LoVo (cell line): Measurements from ENCODE around the gene EMX2.
"Not testable (repeated sequence)": the region's sequence is repeated elsewhere in the genome, so short reads cannot be mapped to it uniquely, and the experiment has no call there.

Experiments
- DNase-seq: peaks from one replicate; pipeline ENCODE4 v3.0.0-alpha.2; 2016; ENCODE audit warnings: low spot score

Gene EMX2

GRCh38 chr10:117560942-117561341, 18.4 kb downstream of the EMX2 start:
- no peak for DNase-seq

DNA sequence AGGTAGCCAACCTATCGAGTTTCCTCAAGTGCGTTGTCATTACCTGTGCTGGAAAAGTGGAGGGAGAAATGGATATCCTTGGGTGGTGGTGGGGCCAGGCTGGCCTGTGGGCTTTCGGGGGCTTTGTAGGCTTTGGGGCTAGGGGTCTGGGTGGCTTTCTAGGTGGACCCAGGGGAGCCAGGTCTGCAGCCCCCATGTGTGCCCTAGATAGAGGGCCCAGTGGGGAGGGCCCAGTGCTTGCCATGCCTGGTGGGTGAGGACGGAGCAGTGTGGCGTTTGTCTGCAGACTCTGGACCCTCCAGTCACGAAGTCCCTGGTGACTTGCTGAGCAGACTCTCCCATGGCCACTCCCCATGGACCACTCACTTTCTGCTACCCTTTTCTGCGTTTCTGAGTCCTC, 19.7 kb downstream of the EMX2 start:
- no peak for DNase-seq

- no peak for DNase-seq
Observed at GRCh38 chr10:117562896-117563737, 20.6 kb downstream of the EMX2 start.

DNA sequence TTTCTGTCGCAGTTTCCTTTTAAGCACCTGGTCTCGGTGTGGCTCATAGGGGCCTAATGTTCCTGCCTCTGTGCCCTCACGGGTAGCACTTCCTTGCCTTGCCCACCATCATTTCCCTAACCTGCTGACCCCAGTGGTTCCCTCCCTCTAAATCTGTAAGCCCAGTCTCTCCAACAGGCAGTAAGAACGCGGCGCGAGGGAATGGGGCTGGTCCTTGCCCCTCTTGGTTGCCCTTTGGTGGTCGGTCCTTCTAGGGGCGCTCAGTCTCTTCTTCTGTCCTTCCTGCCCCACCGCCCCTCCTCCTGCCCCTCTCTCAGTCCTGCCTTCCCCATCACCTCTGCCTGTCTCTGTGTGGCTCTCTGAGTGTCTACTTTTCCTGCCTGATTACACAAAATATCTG, 21.2 kb downstream of the EMX2 start:
- DNase-seq = no peak

- DNase-seq = no peak
Observed at GRCh38 chr10:117565068-117565467, 22.5 kb downstream of the EMX2 start.

DNA sequence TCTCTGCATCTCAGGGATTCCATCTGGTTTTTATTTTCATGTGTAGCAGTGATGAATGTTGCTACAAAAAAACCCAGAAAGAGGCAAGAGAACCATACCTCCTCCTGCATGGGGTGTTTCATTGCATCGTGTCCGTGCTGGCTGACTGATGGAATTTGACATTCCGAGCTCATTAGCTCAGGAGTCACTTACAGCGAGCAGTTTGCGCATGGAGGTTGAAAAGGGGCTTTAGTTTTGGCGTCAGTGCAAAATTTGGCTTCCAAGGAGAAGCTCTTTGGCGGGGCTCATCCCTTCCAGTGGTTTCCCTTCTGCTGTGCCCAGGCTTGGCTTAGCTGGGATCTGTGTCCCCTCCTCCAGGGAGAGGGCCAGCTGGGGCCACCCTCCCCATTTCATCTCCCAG, 25.8 kb downstream of the EMX2 start:
- no peak for DNase-seq

DNA sequence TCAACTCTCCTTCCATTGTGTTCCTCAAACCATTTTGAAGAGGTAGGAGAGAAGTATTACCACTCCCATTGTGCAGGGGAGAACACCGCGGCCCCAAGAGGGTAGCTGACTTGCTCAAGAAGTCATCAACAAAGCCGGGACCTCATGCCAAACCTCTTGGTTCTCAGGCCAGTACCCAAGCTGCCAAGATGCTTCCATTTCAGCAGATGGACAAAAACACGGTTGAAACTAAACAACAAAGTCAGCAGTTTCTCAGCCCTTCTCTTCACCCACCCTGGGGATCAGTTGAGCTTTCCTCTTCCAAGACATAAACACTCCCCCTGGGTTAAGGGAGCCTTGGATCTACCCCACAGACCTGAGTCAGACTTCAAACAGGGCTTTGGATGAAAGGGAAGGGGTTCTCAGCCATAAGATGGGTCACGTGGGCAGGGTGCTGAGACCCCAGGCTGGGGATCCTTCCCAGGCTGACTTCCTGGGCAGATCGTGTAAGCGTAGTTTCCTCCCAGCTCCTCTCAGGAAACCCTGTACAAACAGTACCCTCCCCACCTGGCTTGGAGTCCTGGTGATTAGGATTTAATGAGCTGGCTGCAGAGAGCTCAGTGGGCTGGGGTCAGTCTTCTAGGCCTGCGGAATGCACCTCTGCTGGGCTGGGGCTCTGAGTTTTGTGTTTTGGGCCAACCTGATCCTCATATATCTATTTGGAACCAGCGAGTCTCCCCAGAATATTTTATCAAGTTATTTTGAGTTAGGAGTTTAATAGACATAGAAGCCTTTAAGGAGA, 27.3 kb downstream of the EMX2 start:
- no peak for DNase-seq

DNA sequence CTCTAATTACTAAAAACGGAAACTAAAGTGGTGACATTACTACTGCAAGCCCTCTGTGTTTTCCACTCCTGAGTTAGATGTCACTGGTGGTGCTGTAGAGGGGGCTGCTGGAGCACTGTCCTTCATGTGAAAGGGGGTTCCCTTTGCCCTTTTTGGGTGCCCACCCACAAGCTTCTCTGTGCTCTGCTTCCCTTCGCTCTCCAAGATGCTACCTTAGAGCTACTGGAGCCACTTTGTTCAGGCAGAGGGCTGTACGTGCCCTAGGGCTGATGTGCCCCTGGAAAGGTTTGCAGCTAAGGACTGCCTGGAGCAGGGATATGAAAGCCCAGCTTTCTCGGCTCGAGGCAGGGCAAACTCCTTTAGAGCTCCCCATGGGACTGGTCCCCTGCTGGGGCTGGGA, 28.3 kb downstream of the EMX2 start:
- no peak for DNase-seq

DNA sequence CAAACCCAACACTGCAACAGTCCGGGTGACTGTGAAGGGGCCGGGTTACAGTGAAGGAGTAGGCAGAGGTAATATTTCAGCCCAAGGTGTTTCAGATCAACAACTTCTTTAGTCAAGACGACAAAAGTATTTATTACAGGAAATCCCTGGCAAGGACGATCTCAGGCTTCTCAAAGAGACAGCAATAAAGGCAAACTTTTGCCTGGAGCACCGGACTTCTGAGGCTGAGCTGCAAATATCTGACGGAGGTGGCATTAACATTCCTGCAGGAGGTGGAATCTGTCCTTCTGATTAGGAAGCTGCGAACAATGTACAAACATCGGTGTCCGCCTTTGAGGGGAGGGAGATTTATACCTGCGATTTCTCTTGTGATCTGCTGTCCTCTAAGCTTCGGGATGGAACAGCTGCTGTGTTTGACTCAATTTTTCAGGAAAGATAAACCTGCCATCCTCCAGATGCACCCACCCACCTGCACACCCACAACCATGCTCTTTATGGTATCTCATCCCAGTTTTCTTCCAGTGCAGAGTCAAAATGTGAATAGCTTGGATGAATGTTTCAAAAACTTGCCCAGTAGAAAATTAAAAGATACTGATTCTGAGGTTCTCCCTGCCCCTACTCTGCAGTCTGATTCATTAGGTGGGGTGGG, 32.1 kb downstream of the EMX2 start:
- no peak for DNase-seq

- no peak for DNase-seq
Observed at GRCh38 chr10:117578490-117578889, 35.9 kb downstream of the EMX2 start.

- DNase-seq = no peak
Observed at GRCh38 chr10:117578999-117579590, 36.5 kb downstream of the EMX2 start.

DNA sequence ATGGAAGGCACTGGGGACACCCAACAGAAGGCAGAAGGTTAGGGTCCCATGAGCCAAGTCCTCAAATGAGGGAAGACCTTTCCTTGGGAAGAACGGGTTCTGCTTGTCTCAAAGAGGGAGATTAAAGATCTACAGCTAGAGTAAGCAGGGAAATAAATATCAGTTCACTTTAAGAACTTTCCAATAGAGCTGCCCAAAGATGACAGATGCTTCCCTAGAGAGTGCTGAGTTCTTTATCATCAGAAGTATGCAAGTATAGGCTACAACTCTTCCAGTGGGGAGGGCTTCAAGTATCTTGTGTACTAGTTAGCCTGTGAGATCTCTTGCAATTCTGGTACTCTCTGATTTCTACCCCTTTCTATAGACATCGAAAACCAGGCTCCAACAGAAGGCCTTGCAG, 39.4 kb downstream of the EMX2 start:
- DNase-seq = no peak

GRCh38 chr10:117584831-117585230, 42.3 kb downstream of the EMX2 start:
- not testable (repeated sequence) for DNase-seq

DNA sequence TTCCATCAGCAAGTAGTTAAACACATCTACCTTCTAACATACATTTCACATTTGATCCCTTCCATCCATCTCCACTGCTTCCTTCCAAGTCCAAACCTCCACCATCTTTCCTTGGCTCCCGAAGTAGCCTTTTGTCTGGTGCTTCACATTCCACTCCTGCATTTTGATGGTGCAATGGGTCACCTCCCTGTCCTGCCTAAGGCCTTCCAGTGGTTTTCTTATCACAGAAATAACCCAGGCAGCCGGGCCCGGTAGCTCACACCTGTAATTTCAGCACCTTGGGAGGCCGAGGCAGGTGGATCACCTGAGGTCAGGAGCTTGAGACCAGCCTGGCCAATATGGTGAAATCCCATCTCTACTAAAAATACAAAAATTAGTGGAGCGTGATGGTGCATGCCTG, 44.5 kb downstream of the EMX2 start:
- no peak for DNase-seq

DNA sequence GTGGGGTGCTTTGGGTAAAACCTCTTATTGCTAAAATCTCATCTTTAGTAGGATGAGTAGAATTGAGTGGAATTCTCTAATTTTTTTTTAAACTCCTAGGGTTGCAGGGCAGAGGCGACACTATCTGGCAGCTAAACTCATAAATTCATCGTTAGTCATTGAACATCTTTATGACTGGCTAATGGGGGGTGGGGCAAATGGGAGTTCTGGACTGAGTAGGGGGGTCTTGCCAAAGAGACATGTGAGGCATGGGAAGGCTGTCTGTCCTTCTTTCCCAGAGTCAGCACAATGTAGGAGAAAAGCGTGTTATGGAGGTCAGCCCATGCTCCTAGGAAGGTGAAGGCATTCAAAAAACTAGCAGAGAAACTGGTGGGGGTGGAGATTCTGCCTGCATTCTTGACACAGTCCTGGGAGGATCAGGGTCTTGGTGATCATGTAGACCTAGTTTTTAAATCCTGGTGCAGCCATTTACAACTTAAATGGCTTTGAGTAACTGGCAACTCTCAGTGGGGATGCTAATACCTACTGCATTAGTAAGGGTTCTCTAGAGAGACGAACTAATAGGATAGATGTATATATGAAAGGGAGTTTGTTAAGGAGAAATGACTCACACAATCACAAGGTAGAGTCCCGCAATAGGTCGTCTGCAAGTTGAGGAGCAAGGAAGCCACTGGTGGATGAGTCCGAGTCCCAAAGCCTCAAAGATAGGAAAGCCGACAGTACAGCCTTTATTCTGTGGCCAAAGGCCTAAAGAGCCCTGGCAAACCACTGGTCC, 47.7 kb downstream of the EMX2 start:
- DNase-seq = no peak

GRCh38 chr10:117591043-117591442, 48.5 kb downstream of the EMX2 start:
- no peak for DNase-seq

GRCh38 chr10:117594722-117595121, 52.2 kb downstream of the EMX2 start:
- no peak for DNase-seq

DNA sequence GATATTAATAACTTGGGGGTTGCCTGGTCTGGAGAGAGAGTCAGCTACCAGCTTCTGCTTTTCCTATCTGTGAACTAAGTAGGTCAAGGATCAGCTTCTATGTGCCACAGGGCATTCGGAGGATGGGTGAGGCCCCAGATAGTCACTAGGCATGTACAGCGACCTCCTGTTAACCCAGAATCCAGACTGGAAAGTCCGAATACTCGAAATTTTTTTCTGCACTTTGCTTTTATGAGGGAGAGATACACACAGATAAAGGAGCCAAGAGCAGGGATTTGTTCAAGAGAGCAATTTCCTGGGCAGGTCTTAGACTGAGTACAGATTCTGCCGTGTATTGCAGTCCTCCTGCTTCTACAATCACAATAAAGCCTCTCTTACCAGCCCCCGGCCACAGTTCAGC, 54.2 kb downstream of the EMX2 start:
- DNase-seq = no peak

DNA sequence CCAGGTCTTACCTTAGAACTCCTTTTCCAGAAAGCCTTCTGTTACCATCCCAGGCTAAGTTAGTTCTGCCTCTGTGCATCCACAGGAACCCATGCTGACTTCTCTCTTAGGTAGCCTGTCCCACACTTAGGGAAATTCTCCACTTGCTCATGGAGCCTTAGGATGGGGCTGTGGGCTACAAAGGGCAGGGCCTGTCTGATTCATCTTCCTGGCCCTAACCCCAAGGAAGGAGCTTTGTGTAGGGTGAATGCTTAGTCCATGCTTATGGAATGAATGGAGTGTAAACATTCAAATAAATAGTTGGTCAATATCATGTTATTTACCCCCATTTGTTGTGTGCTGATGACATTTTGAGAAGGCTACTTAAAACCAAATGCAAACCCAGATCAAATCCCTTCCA, 54.7 kb downstream of the EMX2 start:
- DNase-seq = no peak
